Uterus (tissue), 4 donors: ENCODE measurements around the gene SERPINB8. TPM values are rescaled to one million over a fixed set of nuclear protein-coding genes. Genes with fewer than 3 reads are reported as not detected.

Experiments
- total RNA-seq, 4 donors: library from RNA; depleted of rRNA in 3 of 4; stranded (reverse); fragments of >200 nt in 3 of 4; gene quantifications; one replicate each; pipeline versions ENCODE4 v1.1.0 to v1.2.4, GENCODE V29; 2014 to 2023
- donor health status: DM: yes; HTN: yes; CAD: no.

The SERPINB8 gene
- total RNA-seq, 4 donors from 2014 or later = 2.3 to 15.0 (median 7.0) TPM

Other genes starting within 250 kb of the SERPINB8 start
- gene SERPINB7, start 194.7 kb upstream of the SERPINB8 start, total RNA-seq = not detected
- 1 to 10 TPM in 1 of 4 donors, under 1 TPM in 1, not detected in 2; 0.55 to 8.2 TPM for gene SERPINB2, start 82.4 kb upstream of the SERPINB8 start, total RNA-seq
- gene SERPINB10, start 62.1 kb upstream of the SERPINB8 start, total RNA-seq = not detected
- under 1 TPM in 1 of 4 donors, not detected in 3; 0.28 TPM for gene HMSD, start 20.8 kb upstream of the SERPINB8 start, total RNA-seq
- gene LINC00305, start 179.0 kb downstream of the SERPINB8 start, total RNA-seq = under 1 TPM in 1 of 4 donors, not detected in 3; 0.97 TPM